T-cell (primary cell): Measurements from ENCODE around the gene RAB33A. TPM values are rescaled to one million over a fixed set of nuclear protein-coding genes. Genes with fewer than 3 reads are reported as not detected.

Experiments used
- ATAC-seq, 4 experiments: fragments of 200-7000 bp in 3 of 4; fragments of 150-1000 bp in 1 of 4; cut with Tn5 transposase; replicated peaks in 1 of 4; 1 replicate in 3 of 4; 2 replicates in 1 of 4; pipeline ENCODE4 v1.10.0; 2021; ENCODE audit warnings: moderate library complexity in 3 of 4, mild to moderate bottlenecking in 2 of 4, moderate number of reproducible peaks in 1 of 4
- CTCF ChIA-PET, 2 donors: fragments of 300-600 bp; sonication (Branson Sonifier 250); formaldehyde crosslinking; loops; one replicate each; lab custom pipeline; 2022; ENCODE audit warnings: antibody characterized with exemption in 2 of 2; lab: Charles Lee
- POLR2A ChIA-PET, 2 donors: fragments of 300-600 bp; sonication (Branson Sonifier 250); formaldehyde crosslinking; loops; one replicate each; lab custom pipeline; 2022; ENCODE audit warnings: antibody characterized with exemption in 2 of 2; lab: Charles Lee
- DNase-seq, 35 experiments: peaks; one replicate each; pipeline versions ENCODE4 v3.0.0 to v3.0.0-alpha.2; 2013 to 2023
- H3K27ac ChIP-seq: one replicate; pipeline ENCODE4 v1.5.1; 2013; ENCODE audit warnings: low read length
- H3K27me3 ChIP-seq, 2 experiments: replicated peaks in 1 of 2; 1 replicate in 1 of 2; 2 replicates in 1 of 2; pipeline versions ENCODE4 v1.6.1 to v1.7.0; 2013; ENCODE audit warnings: low read length in 1 of 2, mixed read lengths in 1 of 2; ENCODE audit not compliant: control insufficient read depth in 2 of 2, insufficient read depth in 2 of 2; ENCODE audit errors: extremely low read depth in 1 of 2
- H3K36me3 ChIP-seq, 2 donors: 1 replicate in 1 of 2; 2 replicates in 1 of 2; pipeline versions ENCODE4 v1.6.1 to v1.7.0; 2013; ENCODE audit warnings: low read length in 1 of 2; ENCODE audit not compliant: control insufficient read depth in 2 of 2, insufficient read depth in 1 of 2; ENCODE audit errors: extremely low read depth in 1 of 2
- H3K4me1 ChIP-seq, 2 experiments: 1 replicate in 1 of 2; 2 replicates in 1 of 2; pipeline versions ENCODE4 v1.6.1 to v1.7.0; 2013; ENCODE audit warnings: low read length in 2 of 2, mixed read lengths in 1 of 2; ENCODE audit not compliant: insufficient read depth in 2 of 2, control insufficient read depth in 1 of 2; ENCODE audit errors: extremely low read depth in 1 of 2
- H3K4me3 ChIP-seq, 2 donors: 1 replicate in 1 of 2; 2 replicates in 1 of 2; pipeline versions ENCODE4 v1.5.1 to v1.7.0; 2013; ENCODE audit warnings: mild to moderate bottlenecking in 2 of 2, low read length in 1 of 2, moderate library complexity in 1 of 2; ENCODE audit not compliant: control insufficient read depth in 1 of 2; ENCODE audit errors: extremely low read depth in 1 of 2
- H3K9me3 ChIP-seq: 2 replicates; pipeline ENCODE4 v1.7.0; 2013
- H3K27ac Mint-ChIP-seq, 2 donors: one replicate each; pipeline ENCODE4 v1.8.0; 2020 to 2021; ENCODE audit warnings: mild to moderate bottlenecking in 2 of 2, mixed read lengths in 2 of 2
- H3K27me3 Mint-ChIP-seq, 2 donors: one replicate each; pipeline ENCODE4 v1.8.0; 2021 to 2022; ENCODE audit warnings: mixed read lengths in 2 of 2
- H3K36me3 Mint-ChIP-seq: one replicate; pipeline ENCODE4 v1.8.0; 2021; ENCODE audit warnings: mixed read lengths
- H3K4me1 Mint-ChIP-seq, 3 donors: one replicate each; pipeline ENCODE4 v1.8.0; 2020 to 2022; ENCODE audit warnings: mixed read lengths in 3 of 3, mild to moderate bottlenecking in 1 of 3
- H3K4me3 Mint-ChIP-seq, 3 donors: one replicate each; pipeline ENCODE4 v1.8.0; 2020 to 2022; ENCODE audit warnings: mild to moderate bottlenecking in 3 of 3, mixed read lengths in 3 of 3, moderate library complexity in 3 of 3
- H3K9me3 Mint-ChIP-seq, 3 donors: one replicate each; pipeline ENCODE4 v1.8.0; 2020 to 2022; ENCODE audit warnings: mixed read lengths in 3 of 3
- WGBS: methylation state at CpG from one replicate; pipeline ENCODE4 v1.1.5; 2013; ENCODE audit warnings: missing lambda C conversion rate; ENCODE audit not compliant: insufficient coverage; 5-methylcytosine and 5-hydroxymethylcytosine counted together
- total RNA-seq, 35 experiments: library from RNA in 6 of 35; stranded (reverse) in 6 of 35; fragments of 120-200 nt in 1 of 35; gene quantifications; one replicate each; pipeline versions ENCODE4 v1.2.1 to v1.2.4 and lab custom pipeline; 2013 to 2026

RAB33A gene
- total RNA-seq, 5 donors from 2014 or later (not counting 1 experiment from before 2014, with no cell fraction given), result 4.4 to 16.6 (median 13.9) TPM

DNA sequence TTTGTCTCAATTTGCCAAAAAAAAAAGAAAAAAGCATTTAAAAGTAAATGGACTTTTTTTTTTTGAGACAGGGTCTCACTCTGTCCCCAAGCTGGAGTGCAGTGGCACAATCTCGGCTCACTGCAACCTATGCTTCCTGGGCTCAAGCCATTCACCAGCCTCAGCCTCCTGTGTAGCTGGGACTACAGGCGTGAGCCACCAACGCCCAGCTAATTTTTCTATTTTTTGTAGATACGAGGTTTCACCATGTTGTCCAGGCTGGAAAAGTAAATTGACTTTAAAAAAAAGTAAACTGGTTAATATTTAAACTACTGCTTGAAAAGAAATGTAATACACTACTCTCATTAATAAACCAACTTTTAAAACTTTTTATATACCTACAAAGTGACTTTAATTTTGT lies 12.0 kb upstream of the RAB33A start:
- no peak for DNase-seq
- Histone ChIP-seq H3K27ac (no peak overlapping the region), H3K4me1 (peaks cover 2 to 4% of the 10 kb centered on the region in 2 experiments), H3K36me3 (no peaks in the 10 kb centered on the region), H3K4me3 (no peak overlapping the region), H3K27me3 (no peaks in the 10 kb centered on the region), H3K9me3 (no peaks in the 10 kb centered on the region)
- peaks cover 0 to 7% of the 10 kb centered on the region in 2 donors for H3K27me3 Mint-ChIP-seq
- no peaks in the 10 kb centered on the region for H3K9me3 Mint-ChIP-seq
- ChIA-PET CTCF (no interaction called here), POLR2A (interaction anchor here in 1 of 2 donors (0.6 kb wide), 1 partner anchor 15 kb away, joined by 3 read pairs; no protein-coding TSS in a partner anchor)
- no peaks in the 10 kb centered on the region for H3K36me3 Mint-ChIP-seq
- H3K4me1 Mint-ChIP-seq, result peaks cover 24 to 30% (median 29%) of the 10 kb centered on the region in 3 donors
- no peak overlapping the region for H3K27ac Mint-ChIP-seq
- H3K4me3 Mint-ChIP-seq, result no peak overlapping the region
- no peak for ATAC-seq
- WGBS, result no CpG with 5 or more reads among the region's 4 CpGs

GRCh38 chrX:130162094-130162735 lies 9.5 kb upstream of the RAB33A start:
- H3K9me3 Mint-ChIP-seq, result no peaks in the 10 kb centered on the region
- Histone ChIP-seq H3K4me3 (no peak overlapping the region), H3K36me3 (no peaks in the 10 kb centered on the region), H3K27ac (no peak overlapping the region), H3K9me3 (no peaks in the 10 kb centered on the region), H3K4me1 (peaks cover 8 to 15% of the 10 kb centered on the region in 2 experiments), H3K27me3 (no peaks in the 10 kb centered on the region)
- H3K27ac Mint-ChIP-seq, result no peak overlapping the region
- peaks cover 36 to 43% (median 42%) of the 10 kb centered on the region in 3 donors for H3K4me1 Mint-ChIP-seq
- POLR2A ChIA-PET, result interaction anchor here (0.6 kb wide), 2 partner anchors 9 to 60 kb away, joined by 4 to 7 read pairs; no protein-coding TSS in a partner anchor
- no peak for DNase-seq
- WGBS, result no CpG with 5 or more reads among the region's 6 CpGs
- CTCF ChIA-PET, result no interaction called here
- H3K36me3 Mint-ChIP-seq, result no peaks in the 10 kb centered on the region
- ATAC-seq, result no peak
- H3K27me3 Mint-ChIP-seq, result peaks cover 0 to 7% of the 10 kb centered on the region in 2 donors
- peak overlapping the region in 1 of 3 donors; percentile 52 for H3K4me3 Mint-ChIP-seq

DNA sequence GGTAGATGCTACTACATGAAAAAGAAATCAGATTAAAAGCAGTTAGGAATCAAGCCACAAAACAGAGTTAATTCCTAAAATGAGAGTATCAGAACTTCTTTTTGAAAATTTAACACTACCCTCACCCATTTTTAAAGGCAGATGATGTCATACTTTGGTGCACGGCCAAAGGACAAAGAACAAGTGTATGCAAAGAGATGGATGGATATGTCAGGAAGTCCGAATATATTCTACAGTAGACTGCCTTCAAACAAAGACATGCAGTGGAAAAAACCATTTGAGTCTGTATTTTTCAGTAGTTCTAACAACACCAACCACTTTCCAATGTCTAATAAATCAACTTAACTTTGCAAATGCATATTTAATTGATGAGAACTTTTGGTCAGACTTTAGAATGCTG lies 8.4 kb upstream of the RAB33A start:
- no CpG with 5 or more reads among the region's 2 CpGs for WGBS
- Mint-ChIP-seq H3K4me1 (peaks cover 36 to 43% (median 42%) of the 10 kb centered on the region in 3 donors), H3K36me3 (no peaks in the 10 kb centered on the region), H3K27me3 (peaks cover 0 to 7% of the 10 kb centered on the region in 2 donors), H3K27ac (no peak overlapping the region), H3K9me3 (no peaks in the 10 kb centered on the region), H3K4me3 (peak overlapping the region; percentile 17 to 52 (median 49))
- ChIA-PET POLR2A (no interaction called here), CTCF (no interaction called here)
- Histone ChIP-seq H3K27me3 (no peaks in the 10 kb centered on the region), H3K27ac (no peak overlapping the region), H3K36me3 (no peaks in the 10 kb centered on the region), H3K9me3 (no peaks in the 10 kb centered on the region), H3K4me3 (no peak overlapping the region), H3K4me1 (peaks cover 8 to 15% of the 10 kb centered on the region in 2 experiments)
- DNase-seq (no peak), ATAC-seq (no peak)

DNA sequence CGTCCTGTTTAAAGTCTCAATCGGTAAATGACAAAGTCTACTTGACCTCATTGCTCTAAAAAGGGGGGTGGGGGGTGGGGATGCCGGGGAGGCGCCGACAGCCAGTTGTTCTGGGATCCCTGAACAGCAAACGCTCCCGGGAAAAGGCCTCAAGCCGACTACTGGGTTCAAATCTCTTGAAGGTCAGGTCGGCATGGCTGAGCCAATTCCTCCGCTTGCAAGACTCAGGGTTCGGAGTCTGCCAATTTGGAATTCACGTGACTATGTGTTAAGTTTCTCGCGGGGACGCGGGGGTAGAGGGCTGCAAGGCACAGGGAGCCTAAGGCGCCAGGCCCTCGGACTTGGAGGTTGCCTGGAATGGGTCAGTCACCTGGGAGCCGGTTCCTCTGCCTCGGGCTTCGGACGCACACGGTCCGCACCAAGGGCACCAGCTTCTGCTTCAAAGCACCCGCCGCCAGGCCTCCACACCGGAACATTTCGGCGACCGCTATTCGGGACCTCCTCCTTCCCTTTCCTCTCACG lies 6.5 kb upstream of the RAB33A start:
- H3K9me3 Mint-ChIP-seq, result no peaks in the 10 kb centered on the region

GRCh38 chrX:130165703-130166502 lies 5.9 kb upstream of the RAB33A start, which contains the start of gene AIFM1:
Gene AIFM1, minus strand, starts transcription at chrX:130165841. Its CDS starts 185 bp downstream, at chrX:130165656.
- no peaks in the 10 kb centered on the region for H3K9me3 ChIP-seq
- peaks cover 34 to 45% (median 40%) of the 10 kb centered on the region in 3 donors for H3K4me1 Mint-ChIP-seq
- peak within 1 kb of the TSS; percentile 54 to 73 for H3K4me3 ChIP-seq
- CTCF ChIA-PET, result interaction anchor here in 1 of 2 donors (0.6 kb wide), 1 partner anchor 185 kb away, joined by 3 read pairs; no protein-coding TSS in a partner anchor
- ATAC-seq (peak; percentile 90 to 92 (median 92)), DNase-seq (peak; percentile 69 to 92 (median 82))
- H3K27ac Mint-ChIP-seq, result peak within 1 kb of the TSS; percentile 91 to 93
- H3K27ac ChIP-seq, result peak within 1 kb of the TSS; percentile 75
- no peaks in the 10 kb centered on the region for H3K36me3 Mint-ChIP-seq
- H3K36me3 ChIP-seq, result no peaks in the 10 kb centered on the region
- peak within 1 kb of the TSS; percentile 88 to 94 (median 94) for H3K4me3 Mint-ChIP-seq
- WGBS, result under 1% methylated on average over 33 of the region's 50 CpGs
- H3K27me3 Mint-ChIP-seq, result peaks cover 0 to 4% of the 10 kb centered on the region in 2 donors
- POLR2A ChIA-PET, result no interaction called here
- no peaks in the 10 kb centered on the region for H3K9me3 Mint-ChIP-seq
- H3K4me1 ChIP-seq, result peaks cover 8 to 19% of the 10 kb centered on the region in 2 experiments
- no peaks in the 10 kb centered on the region for H3K27me3 ChIP-seq

More for the DNA sequence above, 6.5 kb upstream of the RAB33A start:
- Histone ChIP-seq H3K27ac (peak overlapping the region; percentile 75), H3K9me3 (no peaks in the 10 kb centered on the region), H3K4me3 (peak overlapping the region; percentile 54 to 73), H3K36me3 (no peaks in the 10 kb centered on the region), H3K27me3 (no peaks in the 10 kb centered on the region), H3K4me1 (peaks cover 8 to 15% of the 10 kb centered on the region in 2 experiments)
- ChIA-PET POLR2A (no interaction called here), CTCF (interaction anchor here in 1 of 2 donors (0.6 kb wide), 1 partner anchor 184 kb away, joined by 3 read pairs; no protein-coding TSS in a partner anchor)
- DNase-seq (peak in 2 of 35 experiments; percentile 9 to 11), ATAC-seq (peak in 3 of 4 experiments; percentile 25 to 57 (median 48))
- WGBS, result 0% methylated on average over 16 of the region's 32 CpGs
- Mint-ChIP-seq H3K4me1 (peaks cover 32 to 39% (median 37%) of the 10 kb centered on the region in 3 donors), H3K4me3 (peak overlapping the region; percentile 88 to 94 (median 94)), H3K36me3 (no peaks in the 10 kb centered on the region), H3K27me3 (peaks cover 0 to 5% of the 10 kb centered on the region in 2 donors), H3K27ac (peak overlapping the region; percentile 91 to 93)

- ATAC-seq, result no peak
- Histone ChIP-seq H3K4me1 (peaks cover 8 to 24% of the 10 kb centered on the region in 2 experiments), H3K4me3 (peak overlapping the region; percentile 54 to 73), H3K9me3 (no peaks in the 10 kb centered on the region), H3K27me3 (no peaks in the 10 kb centered on the region), H3K36me3 (no peaks in the 10 kb centered on the region), H3K27ac (peak overlapping the region; percentile 75)
- peak overlapping the region; percentile 88 to 94 (median 94) for H3K4me3 Mint-ChIP-seq
- H3K27ac Mint-ChIP-seq, result peak overlapping the region; percentile 91 to 93
- H3K27me3 Mint-ChIP-seq, result peaks cover 0 to 4% of the 10 kb centered on the region in 2 donors
- no peaks in the 10 kb centered on the region for H3K9me3 Mint-ChIP-seq
- WGBS, result no CpG with 5 or more reads among the region's 4 CpGs
- ChIA-PET POLR2A (no interaction called here), CTCF (no interaction called here)
- H3K36me3 Mint-ChIP-seq, result no peaks in the 10 kb centered on the region
- DNase-seq, result no peak
- peaks cover 36 to 46% (median 40%) of the 10 kb centered on the region in 3 donors for H3K4me1 Mint-ChIP-seq
Measured at GRCh38 chrX:130166503-130166777, 5.3 kb upstream of the RAB33A start.
